BLaER1 (cell line): ENCODE data around the gene PPP1R1B.
A peak's percentile ranks its signal among the peaks of the same experiment; 100 is the strongest.
"Not testable (repeated sequence)": the region's sequence is repeated elsewhere in the genome, so short reads cannot be mapped to it uniquely, and the experiment has no call there.

ENCODE experiments used
- H3K27ac ChIP-seq: shearing (Covaris generic); formaldehyde crosslinking; 2 replicates; pipeline ENCODE4 v1.8.1; 2022
- H3K27me3 ChIP-seq: shearing (Covaris generic); formaldehyde crosslinking; 2 replicates; pipeline ENCODE4 v1.8.1; 2022
- H3K36me3 ChIP-seq: shearing (Covaris generic); formaldehyde crosslinking; 2 replicates; pipeline ENCODE4 v1.8.1; 2022
- H3K4me1 ChIP-seq: shearing (Covaris generic); formaldehyde crosslinking; 2 replicates; pipeline ENCODE4 v1.8.1; 2022
- H3K4me2 ChIP-seq: shearing (Covaris generic); formaldehyde crosslinking; 2 replicates; pipeline ENCODE4 v1.8.1; 2022
- H3K4me3 ChIP-seq: shearing (Covaris generic); formaldehyde crosslinking; 2 replicates; pipeline ENCODE4 v1.8.1; 2022
- H3K9ac ChIP-seq: shearing (Covaris generic); formaldehyde crosslinking; 2 replicates; pipeline ENCODE4 v1.8.1; 2022
- H3K9me3 ChIP-seq: shearing (Covaris generic); formaldehyde crosslinking; 2 replicates; pipeline ENCODE4 v1.8.1; 2022
- H4K20me1 ChIP-seq: shearing (Covaris generic); formaldehyde crosslinking; 2 replicates; pipeline ENCODE4 v1.8.1; 2022
- Cebpa-rat ChIP-seq: shearing (Covaris generic); IDR thresholded peaks from 2 replicates; pipeline ENCODE4 v1.8.1; 2022

PPP1R1B gene

GRCh38 chr17:39626171-39627046 is at the start of gene PPP1R1B:
TSS of gene PPP1R1B (plus strand) at chr17:39626952. CDS start at chr17:39627393, 441 bp downstream.
- Histone ChIP-seq H4K20me1 (no peaks in the 10 kb centered on the region), H3K9ac (no peak within 1 kb of the TSS), H3K27ac (no peak within 1 kb of the TSS), H3K4me3 (0 out of 2 replicates have a peak within 1 kb of the TSS, but pooled peaks have one; percentile 31), H3K9me3 (no peaks in the 10 kb centered on the region), H3K36me3 (no peaks in the 10 kb centered on the region), H3K4me1 (peaks cover 61% of the 10 kb centered on the region), H3K4me2 (peak within 1 kb of the TSS; percentile 71), H3K27me3 (peaks cover 26% of the 10 kb centered on the region)
- TF ChIP-seq Cebpa-rat = no peak

- no peaks in the 10 kb centered on the region for H4K20me1 ChIP-seq
- H3K4me3 ChIP-seq = no peak overlapping the region
- H3K4me1 ChIP-seq = peaks cover 25% of the 10 kb centered on the region
- no peak for TF ChIP-seq Cebpa-rat
- H3K4me2 ChIP-seq = no peak overlapping the region
- H3K27ac ChIP-seq = no peak overlapping the region
- H3K27me3 ChIP-seq = no peaks in the 10 kb centered on the region
- H3K36me3 ChIP-seq = no peaks in the 10 kb centered on the region
- H3K9me3 ChIP-seq = no peaks in the 10 kb centered on the region
- no peak overlapping the region for H3K9ac ChIP-seq
Observed at GRCh38 chr17:39578272-39578671, 48.5 kb upstream of the PPP1R1B start.

GRCh38 chr17:39579318-39580081 is 47.3 kb upstream of the PPP1R1B start:
- Histone ChIP-seq H3K27me3 (no peaks in the 10 kb centered on the region), H3K9ac (no peak overlapping the region), H3K4me3 (no peak overlapping the region), H4K20me1 (no peaks in the 10 kb centered on the region), H3K27ac (no peak overlapping the region), H3K9me3 (no peaks in the 10 kb centered on the region), H3K4me2 (no peak overlapping the region), H3K36me3 (no peaks in the 10 kb centered on the region), H3K4me1 (peaks cover 15% of the 10 kb centered on the region)
- no peak for TF ChIP-seq Cebpa-rat

GRCh38 chr17:39580082-39580468 is 46.7 kb upstream of the PPP1R1B start:
- Histone ChIP-seq H3K36me3 (no peaks in the 10 kb centered on the region), H3K4me2 (no peak overlapping the region), H3K27ac (no peak overlapping the region), H3K9me3 (no peaks in the 10 kb centered on the region), H4K20me1 (no peaks in the 10 kb centered on the region), H3K4me1 (peaks cover 15% of the 10 kb centered on the region), H3K4me3 (no peak overlapping the region), H3K9ac (no peak overlapping the region), H3K27me3 (no peaks in the 10 kb centered on the region)
- TF ChIP-seq Cebpa-rat = no peak

GRCh38 chr17:39581071-39581758 is 45.5 kb upstream of the PPP1R1B start:
- H3K36me3 ChIP-seq = no peaks in the 10 kb centered on the region
- TF ChIP-seq Cebpa-rat = no peak
- H3K9ac ChIP-seq = no peak overlapping the region
- peaks cover 8% of the 10 kb centered on the region for H3K4me1 ChIP-seq
- H3K27me3 ChIP-seq = no peaks in the 10 kb centered on the region
- no peaks in the 10 kb centered on the region for H4K20me1 ChIP-seq
- H3K4me2 ChIP-seq = no peak overlapping the region
- no peak overlapping the region for H3K27ac ChIP-seq
- no peak overlapping the region for H3K4me3 ChIP-seq
- H3K9me3 ChIP-seq = no peaks in the 10 kb centered on the region

- Histone ChIP-seq H3K4me3 (no peak overlapping the region), H3K27ac (no peak overlapping the region), H3K4me1 (peaks cover 3% of the 10 kb centered on the region), H4K20me1 (no peaks in the 10 kb centered on the region), H3K4me2 (no peak overlapping the region), H3K9ac (no peak overlapping the region), H3K9me3 (no peaks in the 10 kb centered on the region), H3K27me3 (no peaks in the 10 kb centered on the region), H3K36me3 (no peaks in the 10 kb centered on the region)
- no peak for TF ChIP-seq Cebpa-rat
Observed at GRCh38 chr17:39581759-39582085, 45.0 kb upstream of the PPP1R1B start.

- Histone ChIP-seq H4K20me1 (no peaks in the 10 kb centered on the region; the same call in 1 of the 2 replicates), H3K27ac (no peak overlapping the region), H3K9me3 (no peaks in the 10 kb centered on the region), H3K4me2 (no peak overlapping the region), H3K27me3 (no peaks in the 10 kb centered on the region), H3K4me3 (no peak overlapping the region), H3K4me1 (no peaks in the 10 kb centered on the region), H3K9ac (no peak overlapping the region), H3K36me3 (no peaks in the 10 kb centered on the region)
- no peak for TF ChIP-seq Cebpa-rat
Observed at GRCh38 chr17:39582658-39583057, 44.1 kb upstream of the PPP1R1B start.

GRCh38 chr17:39590180-39590579 is 36.6 kb upstream of the PPP1R1B start:
- Histone ChIP-seq H3K27me3 (peaks cover 46% of the 10 kb centered on the region), H4K20me1 (peaks cover 41% of the 10 kb centered on the region)
- not testable (repeated sequence) for H3K27ac ChIP-seq, H3K36me3 ChIP-seq, H3K9ac ChIP-seq, H3K4me3 ChIP-seq, H3K9me3 ChIP-seq, H3K4me2 ChIP-seq, H3K4me1 ChIP-seq

- Histone ChIP-seq H3K4me1 (no peaks in the 10 kb centered on the region), H4K20me1 (peaks cover 61% of the 10 kb centered on the region), H3K27me3 (peaks cover 67% of the 10 kb centered on the region), H3K27ac (no peak overlapping the region), H3K9me3 (no peaks in the 10 kb centered on the region), H3K4me3 (no peak overlapping the region), H3K36me3 (no peaks in the 10 kb centered on the region), H3K9ac (no peak overlapping the region), H3K4me2 (no peak overlapping the region)
- no peak for TF ChIP-seq Cebpa-rat
Observed at GRCh38 chr17:39591958-39592954, 34.5 kb upstream of the PPP1R1B start.
